Prostate gland (tissue), 2 donors: ENCODE results near the gene ALOXE3. TPM values are rescaled to one million over a fixed set of nuclear protein-coding genes. Genes with fewer than 3 reads are reported as not detected.

Experiments
- DNase-seq: peaks from one replicate; pipeline ENCODE4 v3.0.0-alpha.2; 2019; ENCODE audit warnings: low spot score
- H3K27ac ChIP-seq, 2 donors: fragments of 200-600 bp; sonication (generic); 2 replicates each; pipeline ENCODE4 v1.5.1; 2017 to 2019
- H3K27me3 ChIP-seq: fragments of 200-600 bp; sonication (generic); replicated peaks from 2 replicates; pipeline ENCODE4 v1.5.1; 2019; ENCODE audit not compliant: insufficient read depth
- H3K36me3 ChIP-seq, 2 donors: fragments of 200-600 bp; sonication (generic); 1 replicate in 1 of 2; 2 replicates in 1 of 2; pipeline versions ENCODE4 v1.5.1 to v1.8.1; 2017 to 2019
- H3K4me1 ChIP-seq: fragments of 200-600 bp; sonication (generic); replicated peaks from 2 replicates; pipeline ENCODE4 v1.5.1; 2019
- H3K4me3 ChIP-seq, 2 donors: fragments of 200-600 bp; sonication (generic); 2 replicates each; pipeline ENCODE4 v1.5.1; 2017 to 2019
- H3K9me3 ChIP-seq: fragments of 200-600 bp; sonication (generic); 2 replicates; pipeline ENCODE4 v1.5.1; 2017
- CTCF ChIP-seq, 4 experiments: fragments of 200-600 bp in 2 of 4; fragments of 450-650 bp in 2 of 4; sonication (generic) in 2 of 4; IDR thresholded peaks; 1 replicate in 3 of 4; 2 replicates in 1 of 4; pipeline ENCODE4 v1.5.1; 2016 to 2019; ENCODE audit warnings: antibody characterized with exemption in 4 of 4, mild to moderate bottlenecking in 2 of 4, moderate library complexity in 2 of 4
- POLR2A ChIP-seq: fragments of 450-650 bp; IDR thresholded peaks from one replicate; pipeline ENCODE4 v1.6.1; 2016; ENCODE audit warnings: antibody characterized with exemption, mild to moderate bottlenecking
- POLR2AphosphoS5 ChIP-seq: sonication (generic); formaldehyde crosslinking; IDR thresholded peaks from one replicate; pipeline ENCODE4 v1.6.1; 2017; ENCODE audit warnings: antibody characterized with exemption
- WGBS: methylation state at CpG from one replicate; pipeline ENCODE4 v1.1.5; 2018; 5-methylcytosine and 5-hydroxymethylcytosine counted together
- intact Hi-C: fragments of 100-400 bp; cut with DNase I; formaldehyde crosslinking; loops from one replicate; pipeline ENCODE4 v1.14.2; 2022
- total RNA-seq, 2 donors: library from RNA; depleted of rRNA; stranded (reverse); fragments of >200 nt; gene quantifications; one replicate each; pipeline ENCODE4 v1.1.0, GENCODE V29; 2016

The ALOXE3 gene
- total RNA-seq, 2 donors from 2014 or later: 2.4 TPM; not detected in 1

GRCh38 chr17:8153957-8154607 lies 35.8 kb upstream of the ALOXE3 start:
- peak overlapping the region; percentile 100 for H3K27ac ChIP-seq
- peak; percentile 100 for DNase-seq
- peak overlapping the region; percentile 71 to 95 for H3K4me3 ChIP-seq
- peaks cover 11 to 18% of the 10 kb centered on the region in 2 donors for H3K36me3 ChIP-seq
- no peaks in the 10 kb centered on the region for H3K27me3 ChIP-seq
- H3K4me1 ChIP-seq: peaks cover 17% of the 10 kb centered on the region
- no peaks in the 10 kb centered on the region for H3K9me3 ChIP-seq
- TF ChIP-seq POLR2AphosphoS5 (peak; percentile 100), CTCF (IDR thresholded peaks at IDR 0.05) (peak in 2 of 4 experiments; percentile 8 to 13), POLR2A (peak; percentile 78)
- intact Hi-C loops: loop anchor here (10.0 kb wide), 1 partner anchor 309 kb away; no protein-coding TSS in a partner anchor
- 2% methylated on average over 22 of the region's 22 CpGs for WGBS

- TF ChIP-seq POLR2A (peak; percentile 52), POLR2AphosphoS5 (peak; percentile 47), CTCF (IDR thresholded peaks at IDR 0.05) (no peak)
- peak overlapping the region; percentile 100 for H3K27ac ChIP-seq
- peak overlapping the region; percentile 71 to 95 for H3K4me3 ChIP-seq
- no peaks in the 10 kb centered on the region for H3K9me3 ChIP-seq
- peaks cover 17% of the 10 kb centered on the region for H3K4me1 ChIP-seq
- DNase-seq: no peak
- intact Hi-C loops: loop anchor here (10.0 kb wide), 1 partner anchor 309 kb away; no protein-coding TSS in a partner anchor
- H3K36me3 ChIP-seq: peaks cover 13 to 22% of the 10 kb centered on the region in 2 donors
- H3K27me3 ChIP-seq: no peaks in the 10 kb centered on the region
- WGBS: 17% methylated on average over 13 of the region's 13 CpGs
These were observed 35.2 kb upstream of the ALOXE3 start for GRCh38 chr17:8153525-8153956.

GRCh38 chr17:8153031-8153451 lies 34.7 kb upstream of the ALOXE3 start:
- Histone ChIP-seq H3K27ac (peak overlapping the region; percentile 100), H3K4me1 (peaks cover 17% of the 10 kb centered on the region), H3K9me3 (no peaks in the 10 kb centered on the region), H3K27me3 (no peaks in the 10 kb centered on the region), H3K4me3 (peak overlapping the region; percentile 51 to 95), H3K36me3 (peaks cover 18 to 27% of the 10 kb centered on the region in 2 donors)
- TF ChIP-seq CTCF (IDR thresholded peaks at IDR 0.05): no peak
- TF ChIP-seq POLR2AphosphoS5: no peak
- no peak for TF ChIP-seq POLR2A
- intact Hi-C loops: loop anchor here (10.0 kb wide), 1 partner anchor 308 kb away; no protein-coding TSS in a partner anchor
- DNase-seq: no peak
- 74% methylated on average over 7 of the region's 7 CpGs for WGBS

GRCh38 chr17:8152112-8152775 lies 33.9 kb upstream of the ALOXE3 start, which contains the start of gene PER1:
PER1 (minus strand) TSS chr17:8152404; CDS start chr17:8150706, 1,698 bp downstream.
- peak in 1 of 4 experiments; percentile 19 for TF ChIP-seq CTCF (IDR thresholded peaks at IDR 0.05)
- peak; percentile 96 for TF ChIP-seq POLR2A
- peak; percentile 98 for TF ChIP-seq POLR2AphosphoS5
- H3K36me3 ChIP-seq: peaks cover 26 to 35% of the 10 kb centered on the region in 2 donors
- intact Hi-C loops: loop anchor here (10.0 kb wide), 1 partner anchor 307 kb away; no protein-coding TSS in a partner anchor
- H3K9me3 ChIP-seq: no peaks in the 10 kb centered on the region
- peak within 1 kb of the TSS; percentile 100 for H3K27ac ChIP-seq
- H3K4me1 ChIP-seq: peaks cover 17% of the 10 kb centered on the region
- H3K4me3 ChIP-seq: peak within 1 kb of the TSS; percentile 51 to 95
- DNase-seq: peak; percentile 95
- 2% methylated on average over 38 of the region's 42 CpGs for WGBS
- H3K27me3 ChIP-seq: no peaks in the 10 kb centered on the region
